HCT116 (cell line): ENCODE measurements around the gene PI16.

Experiments used
- EZH2 ChIP-seq: fragments of 200-600 bp; sonication (generic); IDR thresholded peaks from 2 replicates; pipeline ENCODE4 v1.6.1; 2017; ENCODE audit warnings: antibody characterized with exemption, mixed run types
- EZH2phosphoT487 ChIP-seq: fragments of 200-600 bp; IDR thresholded peaks from 2 replicates; pipeline ENCODE4 v1.6.1; 2018; ENCODE audit warnings: antibody characterized with exemption, borderline replicate concordance
- JUND ChIP-seq: IDR thresholded peaks from 2 replicates; pipeline ENCODE4 v1.6.1; 2012
- POLR2A ChIP-seq: IDR thresholded peaks from 2 replicates; pipeline ENCODE4 v1.7.0; 2011; ENCODE audit warnings: borderline replicate concordance; ENCODE audit not compliant: insufficient read depth, insufficient read length; ENCODE audit errors: extremely low read depth
- SIN3A ChIP-seq: IDR thresholded peaks from 2 replicates; pipeline ENCODE4 v1.6.1; 2012; ENCODE audit warnings: low read depth
- SP1 ChIP-seq: IDR thresholded peaks from 2 replicates; pipeline ENCODE4 v1.6.1; 2012; ENCODE audit warnings: low read depth
- YY1 ChIP-seq: IDR thresholded peaks from 2 replicates; pipeline ENCODE4 v1.6.1; 2011; ENCODE audit warnings: low read length, low read depth, moderate library complexity, mild to moderate bottlenecking; ENCODE audit not compliant: insufficient replicate concordance; ENCODE audit errors: extremely low read depth
- TF ChIP-seq, protein P1 (sequence below), 3 experiments: fragments of 200-600 bp in 1 of 3; sonication (generic) in 1 of 3; IDR thresholded peaks in 2 of 3; conservative IDR thresholded peaks in 1 of 3; 2 replicates each; pipeline ENCODE4 v1.5.1; 2012 to 2017; ENCODE audit warnings: low read depth in 2 of 3, low read length in 2 of 3, antibody characterized with exemption in 1 of 3, borderline replicate concordance in 1 of 3, control low read depth in 1 of 3, mild to moderate bottlenecking in 1 of 3, mixed read lengths in 1 of 3, mixed run types in 1 of 3, moderate library complexity in 1 of 3; ENCODE audit not compliant: insufficient read depth in 1 of 3
- TF ChIP-seq, protein P2 (sequence below): IDR thresholded peaks from 2 replicates; pipeline ENCODE4 v1.6.1; 2012; ENCODE audit warnings: low read depth

DNA sequence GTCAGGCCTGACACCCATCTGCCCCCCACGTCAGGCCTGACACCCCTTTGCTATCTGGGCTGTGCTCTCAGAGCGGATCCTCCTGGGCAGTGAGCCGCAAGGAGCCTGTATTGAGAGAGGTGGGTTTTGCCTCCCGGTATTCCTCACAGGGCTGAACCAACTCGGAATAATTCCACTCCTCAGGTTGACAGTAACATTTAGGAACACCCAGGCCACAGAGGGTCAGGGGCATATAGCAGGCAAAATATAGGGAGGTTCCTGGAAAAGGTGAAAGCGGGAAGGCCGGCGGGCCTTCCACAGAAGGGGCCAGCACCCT lies 44.1 kb downstream of the PI16 start:
- TF ChIP-seq EZH2phosphoT487 (no peak), EZH2 (no peak), POLR2A (no peak), JUND (no peak), SP1 (no peak), SIN3A (no peak), YY1 (no peak)
- TF ChIP-seq, protein P1, sequence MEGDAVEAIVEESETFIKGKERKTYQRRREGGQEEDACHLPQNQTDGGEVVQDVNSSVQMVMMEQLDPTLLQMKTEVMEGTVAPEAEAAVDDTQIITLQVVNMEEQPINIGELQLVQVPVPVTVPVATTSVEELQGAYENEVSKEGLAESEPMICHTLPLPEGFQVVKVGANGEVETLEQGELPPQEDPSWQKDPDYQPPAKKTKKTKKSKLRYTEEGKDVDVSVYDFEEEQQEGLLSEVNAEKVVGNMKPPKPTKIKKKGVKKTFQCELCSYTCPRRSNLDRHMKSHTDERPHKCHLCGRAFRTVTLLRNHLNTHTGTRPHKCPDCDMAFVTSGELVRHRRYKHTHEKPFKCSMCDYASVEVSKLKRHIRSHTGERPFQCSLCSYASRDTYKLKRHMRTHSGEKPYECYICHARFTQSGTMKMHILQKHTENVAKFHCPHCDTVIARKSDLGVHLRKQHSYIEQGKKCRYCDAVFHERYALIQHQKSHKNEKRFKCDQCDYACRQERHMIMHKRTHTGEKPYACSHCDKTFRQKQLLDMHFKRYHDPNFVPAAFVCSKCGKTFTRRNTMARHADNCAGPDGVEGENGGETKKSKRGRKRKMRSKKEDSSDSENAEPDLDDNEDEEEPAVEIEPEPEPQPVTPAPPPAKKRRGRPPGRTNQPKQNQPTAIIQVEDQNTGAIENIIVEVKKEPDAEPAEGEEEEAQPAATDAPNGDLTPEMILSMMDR (IDR thresholded peaks at IDR 0.05 in 2 of 3, conservative IDR thresholded peaks at IDR 0.05 in 1 of 3; ENCODE audit: borderline replicate concordance in 1 of 3, insufficient read depth in 1 of 3, low read depth in 2 of 3, low read length in 2 of 3), result no peak
- TF ChIP-seq, protein P2, sequence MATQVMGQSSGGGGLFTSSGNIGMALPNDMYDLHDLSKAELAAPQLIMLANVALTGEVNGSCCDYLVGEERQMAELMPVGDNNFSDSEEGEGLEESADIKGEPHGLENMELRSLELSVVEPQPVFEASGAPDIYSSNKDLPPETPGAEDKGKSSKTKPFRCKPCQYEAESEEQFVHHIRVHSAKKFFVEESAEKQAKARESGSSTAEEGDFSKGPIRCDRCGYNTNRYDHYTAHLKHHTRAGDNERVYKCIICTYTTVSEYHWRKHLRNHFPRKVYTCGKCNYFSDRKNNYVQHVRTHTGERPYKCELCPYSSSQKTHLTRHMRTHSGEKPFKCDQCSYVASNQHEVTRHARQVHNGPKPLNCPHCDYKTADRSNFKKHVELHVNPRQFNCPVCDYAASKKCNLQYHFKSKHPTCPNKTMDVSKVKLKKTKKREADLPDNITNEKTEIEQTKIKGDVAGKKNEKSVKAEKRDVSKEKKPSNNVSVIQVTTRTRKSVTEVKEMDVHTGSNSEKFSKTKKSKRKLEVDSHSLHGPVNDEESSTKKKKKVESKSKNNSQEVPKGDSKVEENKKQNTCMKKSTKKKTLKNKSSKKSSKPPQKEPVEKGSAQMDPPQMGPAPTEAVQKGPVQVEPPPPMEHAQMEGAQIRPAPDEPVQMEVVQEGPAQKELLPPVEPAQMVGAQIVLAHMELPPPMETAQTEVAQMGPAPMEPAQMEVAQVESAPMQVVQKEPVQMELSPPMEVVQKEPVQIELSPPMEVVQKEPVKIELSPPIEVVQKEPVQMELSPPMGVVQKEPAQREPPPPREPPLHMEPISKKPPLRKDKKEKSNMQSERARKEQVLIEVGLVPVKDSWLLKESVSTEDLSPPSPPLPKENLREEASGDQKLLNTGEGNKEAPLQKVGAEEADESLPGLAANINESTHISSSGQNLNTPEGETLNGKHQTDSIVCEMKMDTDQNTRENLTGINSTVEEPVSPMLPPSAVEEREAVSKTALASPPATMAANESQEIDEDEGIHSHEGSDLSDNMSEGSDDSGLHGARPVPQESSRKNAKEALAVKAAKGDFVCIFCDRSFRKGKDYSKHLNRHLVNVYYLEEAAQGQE, result no peak
